ENCODE results near the gene HMHB1.

Gene HMHB1

DNA sequence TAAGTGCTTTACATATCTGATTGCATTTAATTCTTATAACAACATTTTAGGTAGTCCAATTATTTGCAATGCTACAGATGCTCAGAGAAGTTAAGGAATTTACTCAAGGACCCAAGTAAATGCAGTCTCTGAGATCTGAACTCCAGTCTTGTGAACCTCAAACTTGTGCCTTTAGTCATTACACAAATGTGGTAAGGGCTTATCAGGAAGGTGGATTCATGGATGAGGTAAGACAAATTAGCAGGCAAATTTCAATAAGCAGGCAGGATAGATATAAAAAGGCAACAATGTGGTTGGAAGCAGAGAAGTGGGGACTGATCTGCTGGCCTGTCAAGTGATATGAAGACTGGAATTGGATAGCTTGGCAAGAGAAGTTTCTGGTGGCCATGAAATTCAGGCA is 29.5 kb downstream of the HMHB1 start:
- DNase-seq (ENCODE audit: extremely low read depth, low read depth) = no peak
- TF ChIP-seq, protein P1, sequence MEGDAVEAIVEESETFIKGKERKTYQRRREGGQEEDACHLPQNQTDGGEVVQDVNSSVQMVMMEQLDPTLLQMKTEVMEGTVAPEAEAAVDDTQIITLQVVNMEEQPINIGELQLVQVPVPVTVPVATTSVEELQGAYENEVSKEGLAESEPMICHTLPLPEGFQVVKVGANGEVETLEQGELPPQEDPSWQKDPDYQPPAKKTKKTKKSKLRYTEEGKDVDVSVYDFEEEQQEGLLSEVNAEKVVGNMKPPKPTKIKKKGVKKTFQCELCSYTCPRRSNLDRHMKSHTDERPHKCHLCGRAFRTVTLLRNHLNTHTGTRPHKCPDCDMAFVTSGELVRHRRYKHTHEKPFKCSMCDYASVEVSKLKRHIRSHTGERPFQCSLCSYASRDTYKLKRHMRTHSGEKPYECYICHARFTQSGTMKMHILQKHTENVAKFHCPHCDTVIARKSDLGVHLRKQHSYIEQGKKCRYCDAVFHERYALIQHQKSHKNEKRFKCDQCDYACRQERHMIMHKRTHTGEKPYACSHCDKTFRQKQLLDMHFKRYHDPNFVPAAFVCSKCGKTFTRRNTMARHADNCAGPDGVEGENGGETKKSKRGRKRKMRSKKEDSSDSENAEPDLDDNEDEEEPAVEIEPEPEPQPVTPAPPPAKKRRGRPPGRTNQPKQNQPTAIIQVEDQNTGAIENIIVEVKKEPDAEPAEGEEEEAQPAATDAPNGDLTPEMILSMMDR (IDR thresholded peaks at IDR 0.05; ENCODE audit: low read depth, low read length) = no peak

GRCh38 chr5:143842920-143843319 is 31.0 kb downstream of the HMHB1 start:
- TF ChIP-seq, protein P1 (IDR thresholded peaks at IDR 0.05; ENCODE audit: low read depth, low read length) = no peak
- DNase-seq (ENCODE audit: extremely low read depth, low read depth) = no peak

DNA sequence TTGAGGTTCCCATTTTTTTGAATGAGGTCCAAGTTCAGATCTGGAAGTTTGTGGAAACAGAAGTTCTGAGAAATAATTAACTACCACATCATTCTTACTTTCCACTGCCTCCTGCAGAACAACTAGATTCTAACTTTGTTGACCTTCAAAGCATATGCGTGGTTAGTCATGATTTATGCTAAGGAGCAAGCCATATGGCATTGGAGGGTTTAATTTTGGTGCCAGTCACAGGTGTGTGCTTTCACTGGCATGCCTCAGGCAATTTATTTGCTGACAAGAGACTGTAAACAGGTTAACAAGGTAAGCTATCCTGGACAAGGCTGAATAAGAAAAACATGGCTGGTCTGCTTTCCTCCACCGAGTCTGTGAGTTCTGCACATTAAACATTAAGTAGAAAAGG is 31.5 kb downstream of the HMHB1 start:
- DNase-seq (ENCODE audit: extremely low read depth, low read depth) = no peak
- TF ChIP-seq, protein P1 (IDR thresholded peaks at IDR 0.05; ENCODE audit: low read depth, low read length) = no peak

DNA sequence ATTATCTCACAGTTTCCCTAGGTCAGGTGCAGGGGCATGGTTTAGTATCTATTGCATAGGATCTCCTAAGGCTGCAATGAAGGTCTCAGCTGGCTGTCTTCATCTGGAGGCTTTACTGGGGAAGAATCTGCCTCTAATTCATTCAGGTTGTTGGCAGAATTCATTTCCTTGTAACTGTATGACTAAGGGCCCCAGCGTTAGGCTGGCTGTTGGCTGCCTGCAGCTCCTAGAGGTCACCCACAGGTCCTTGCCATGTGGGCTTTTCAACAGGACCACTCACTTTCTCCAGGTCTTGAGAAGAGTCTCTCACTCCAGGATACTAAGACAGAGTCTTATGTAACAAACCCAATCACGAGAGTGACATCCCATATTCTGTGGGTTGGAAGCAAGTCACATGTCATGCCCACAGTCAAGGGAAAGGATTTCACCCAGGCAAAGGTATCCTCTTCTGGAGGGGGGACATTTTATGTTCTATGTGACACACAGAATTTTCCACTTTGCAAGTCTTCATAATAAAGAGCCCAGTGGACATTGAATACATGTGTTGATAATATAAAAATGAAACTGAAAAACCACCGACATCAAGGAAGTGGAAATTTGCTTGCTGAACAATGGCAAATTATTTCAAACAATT is 38.2 kb downstream of the HMHB1 start:
- TF ChIP-seq, protein P1 (IDR thresholded peaks at IDR 0.05; ENCODE audit: low read depth, low read length) = no peak
- DNase-seq (ENCODE audit: extremely low read depth, low read depth) = no peak

GRCh38 chr5:143851383-143851782 is 39.4 kb downstream of the HMHB1 start:
- TF ChIP-seq, protein P1 (IDR thresholded peaks at IDR 0.05; ENCODE audit: low read depth, low read length) = no peak
- DNase-seq (ENCODE audit: extremely low read depth, low read depth) = no peak

- TF ChIP-seq, protein P1 (IDR thresholded peaks at IDR 0.05; ENCODE audit: low read depth, low read length) = no peak
- DNase-seq (ENCODE audit: extremely low read depth, low read depth) = no peak
These were observed 48.2 kb downstream of the HMHB1 start for GRCh38 chr5:143860211-143860610.

DNA sequence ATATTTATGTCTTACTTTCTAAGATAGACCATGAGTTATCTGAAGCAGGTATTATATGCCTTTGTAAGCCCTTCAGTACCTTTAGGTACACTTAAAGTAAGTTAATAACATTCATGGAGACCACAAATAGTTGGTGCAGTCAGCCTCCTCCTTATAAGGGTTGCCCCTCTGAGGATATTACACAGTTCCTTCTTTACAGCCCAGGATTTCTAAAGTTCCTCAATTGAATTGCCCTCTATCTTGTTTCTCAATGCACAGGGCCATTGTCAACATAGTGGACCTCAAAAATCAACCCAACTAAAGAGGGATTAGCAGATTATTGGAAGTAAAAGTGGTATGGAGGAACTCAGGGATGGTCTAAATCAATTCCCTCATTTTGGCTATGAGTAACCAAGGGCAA is 50.3 kb downstream of the HMHB1 start:
- DNase-seq (ENCODE audit: extremely low read depth, low read depth) = no peak
- TF ChIP-seq, protein P1 (IDR thresholded peaks at IDR 0.05; ENCODE audit: low read depth, low read length) = no peak
